HepG2 (cell line): ENCODE results near the gene SLC16A13. TPM values are rescaled to one million over a fixed set of nuclear protein-coding genes. Genes with fewer than 3 reads are reported as not detected.
A peak's percentile ranks its signal among the peaks of the same experiment; 100 is the strongest.

ENCODE experiments used
- AHR ChIP-seq: IDR thresholded peaks from 2 replicates; pipeline ENCODE4 v1.6.1; 2018; ENCODE audit warnings: missing genetic modification reagents, missing compliant biosample characterization
- ATF1 ChIP-seq: IDR thresholded peaks from 2 replicates; pipeline ENCODE4 v1.6.1; 2016; ENCODE audit warnings: mild to moderate bottlenecking, control low read depth
- BCLAF1 ChIP-seq: fragments of 450-650 bp; IDR thresholded peaks from 2 replicates; pipeline ENCODE4 v1.6.1; 2017; ENCODE audit warnings: mild to moderate bottlenecking
- HDAC2 ChIP-seq: sonication (generic); formaldehyde crosslinking; IDR thresholded peaks from 2 replicates; pipeline ENCODE4 v1.4.0; 2020; ENCODE audit warnings: missing genetic modification reagents
- PCBP1 ChIP-seq: fragments of 200-400 bp; formaldehyde crosslinking; IDR thresholded peaks from 2 replicates; pipeline ENCODE4 v1.6.1; 2017; ENCODE audit warnings: mild to moderate bottlenecking, low read depth, low read length, borderline replicate concordance
- PHF8 ChIP-seq: sonication (generic); formaldehyde crosslinking; IDR thresholded peaks from 2 replicates; pipeline ENCODE4 v1.5.0; 2020; ENCODE audit warnings: missing genetic modification reagents
- PLRG1 ChIP-seq: fragments of 450-650 bp; conservative IDR thresholded peaks from 2 replicates; pipeline ENCODE4 v1.6.1; 2016
- RFX5 ChIP-seq: IDR thresholded peaks from 2 replicates; pipeline ENCODE4 v1.6.1; 2011; ENCODE audit warnings: low read depth, low read length, improper control_type of control experiment
- ZC3H13 ChIP-seq: sonication (generic); formaldehyde crosslinking; IDR thresholded peaks from 2 replicates; pipeline ENCODE4 v1.8.1; 2023; ENCODE audit warnings: mild to moderate bottlenecking, missing genetic modification reagents, moderate library complexity
- ZFP36L1 ChIP-seq: sonication (generic); formaldehyde crosslinking; IDR thresholded peaks from 2 replicates; pipeline ENCODE4 v1.8.0; 2022; ENCODE audit warnings: mild to moderate bottlenecking, missing genetic modification reagents, moderate library complexity
- ZNF121 ChIP-seq: sonication (generic); formaldehyde crosslinking; IDR thresholded peaks from 2 replicates; pipeline ENCODE4 v1.5.0; 2020; ENCODE audit warnings: mild to moderate bottlenecking, missing genetic modification reagents
- ZNF251 ChIP-seq: sonication (generic); formaldehyde crosslinking; IDR thresholded peaks from 2 replicates; pipeline ENCODE4 v1.9.0; 2021; ENCODE audit warnings: mild to moderate bottlenecking, missing genetic modification reagents
- ZNF253 ChIP-seq: sonication (generic); formaldehyde crosslinking; IDR thresholded peaks from 2 replicates; pipeline ENCODE4 v1.8.0; 2022; ENCODE audit warnings: mild to moderate bottlenecking, missing genetic modification reagents, borderline replicate concordance
- ZNF333 ChIP-seq: sonication (generic); formaldehyde crosslinking; IDR thresholded peaks from 2 replicates; pipeline ENCODE4 v1.4.0; 2020; ENCODE audit warnings: mild to moderate bottlenecking, missing genetic modification reagents, borderline replicate concordance
- ZNF7 ChIP-seq: IDR thresholded peaks from 2 replicates; pipeline ENCODE4 v1.6.1; 2016; ENCODE audit warnings: missing biosample characterization, missing genetic modification reagents
- ZSCAN9 ChIP-seq: IDR thresholded peaks from 2 replicates; pipeline ENCODE4 v1.6.1; 2016; ENCODE audit warnings: borderline replicate concordance
- polyA plus RNA-seq, 8 experiments: library from polyadenylated mRNA; depleted of rRNA in 3 of 8; stranded (reverse) in 7 of 8; unstranded in 1 of 8; fragments of >200 nt; fragmentation: Illumina TruSeq in 4 of 8; extraction: Trizol in 4 of 8; gene quantifications; 2 replicates each; pipeline versions ENCODE4 v1.2.1 to v1.2.3, GENCODE V29; 2011 to 2016; ENCODE audit warnings: low read depth in 4 of 8, missing spikeins in 1 of 8, mixed read lengths in 1 of 8; ENCODE audit not compliant: insufficient read depth in 1 of 8
- total RNA-seq, 5 experiments: library from RNA; depleted of rRNA; stranded (reverse); fragments of >200 nt; fragmentation: Illumina TruSeq; extraction: Trizol; gene quantifications; 2 replicates each; pipeline ENCODE4 v1.2.3, GENCODE V29; 2016; ENCODE audit warnings: low read depth in 1 of 5
- TF ChIP-seq, protein P1 (sequence below): sonication (generic); formaldehyde crosslinking; IDR thresholded peaks from 2 replicates; pipeline ENCODE4 v1.5.0; 2020; ENCODE audit warnings: mild to moderate bottlenecking, missing genetic modification reagents, borderline replicate concordance
- TF ChIP-seq, protein P2 (sequence below): sonication (generic); formaldehyde crosslinking; IDR thresholded peaks from 2 replicates; pipeline ENCODE4 v1.5.0; 2020; ENCODE audit warnings: missing genetic modification reagents
- TF ChIP-seq, protein P3 (sequence below): sonication (generic); formaldehyde crosslinking; IDR thresholded peaks from 2 replicates; pipeline ENCODE4 v1.8.1; 2023; ENCODE audit warnings: mild to moderate bottlenecking, missing genetic modification reagents

SLC16A13 gene
- total and polyA plus RNA-seq, 2 of the 13 experiments (the other 11 are each of a cell fraction or from before 2014, with no cell fraction given) = 2.2 to 3.0 TPM

- TF ChIP-seq ZNF7 (CRISPR knock-in tag) (0 out of 2 replicates have a peak, but pooled peaks have one; percentile 33), ZC3H13 (CRISPR knock-in tag) (no peak), ATF1 (CRISPR knock-in tag) (no peak), ZNF251 (CRISPR knock-in tag) (no peak), HDAC2 (CRISPR knock-in tag) (no peak; the same call in 1 of the 2 replicates), ZFP36L1 (no peak), ZSCAN9 (no peak), ZNF121 (no peak), RFX5 (no peak), BCLAF1 (no peak), PCBP1 (no peak), PLRG1 (no peak), AHR (CRISPR knock-in tag) (no peak; the same call in 1 of the 2 replicates), ZNF253 (no peak), ZNF333 (CRISPR knock-in tag) (0 out of 2 replicates have a peak, but pooled peaks have one; percentile 9), PHF8 (CRISPR knock-in tag) (no peak)
- TF ChIP-seq, protein P1, sequence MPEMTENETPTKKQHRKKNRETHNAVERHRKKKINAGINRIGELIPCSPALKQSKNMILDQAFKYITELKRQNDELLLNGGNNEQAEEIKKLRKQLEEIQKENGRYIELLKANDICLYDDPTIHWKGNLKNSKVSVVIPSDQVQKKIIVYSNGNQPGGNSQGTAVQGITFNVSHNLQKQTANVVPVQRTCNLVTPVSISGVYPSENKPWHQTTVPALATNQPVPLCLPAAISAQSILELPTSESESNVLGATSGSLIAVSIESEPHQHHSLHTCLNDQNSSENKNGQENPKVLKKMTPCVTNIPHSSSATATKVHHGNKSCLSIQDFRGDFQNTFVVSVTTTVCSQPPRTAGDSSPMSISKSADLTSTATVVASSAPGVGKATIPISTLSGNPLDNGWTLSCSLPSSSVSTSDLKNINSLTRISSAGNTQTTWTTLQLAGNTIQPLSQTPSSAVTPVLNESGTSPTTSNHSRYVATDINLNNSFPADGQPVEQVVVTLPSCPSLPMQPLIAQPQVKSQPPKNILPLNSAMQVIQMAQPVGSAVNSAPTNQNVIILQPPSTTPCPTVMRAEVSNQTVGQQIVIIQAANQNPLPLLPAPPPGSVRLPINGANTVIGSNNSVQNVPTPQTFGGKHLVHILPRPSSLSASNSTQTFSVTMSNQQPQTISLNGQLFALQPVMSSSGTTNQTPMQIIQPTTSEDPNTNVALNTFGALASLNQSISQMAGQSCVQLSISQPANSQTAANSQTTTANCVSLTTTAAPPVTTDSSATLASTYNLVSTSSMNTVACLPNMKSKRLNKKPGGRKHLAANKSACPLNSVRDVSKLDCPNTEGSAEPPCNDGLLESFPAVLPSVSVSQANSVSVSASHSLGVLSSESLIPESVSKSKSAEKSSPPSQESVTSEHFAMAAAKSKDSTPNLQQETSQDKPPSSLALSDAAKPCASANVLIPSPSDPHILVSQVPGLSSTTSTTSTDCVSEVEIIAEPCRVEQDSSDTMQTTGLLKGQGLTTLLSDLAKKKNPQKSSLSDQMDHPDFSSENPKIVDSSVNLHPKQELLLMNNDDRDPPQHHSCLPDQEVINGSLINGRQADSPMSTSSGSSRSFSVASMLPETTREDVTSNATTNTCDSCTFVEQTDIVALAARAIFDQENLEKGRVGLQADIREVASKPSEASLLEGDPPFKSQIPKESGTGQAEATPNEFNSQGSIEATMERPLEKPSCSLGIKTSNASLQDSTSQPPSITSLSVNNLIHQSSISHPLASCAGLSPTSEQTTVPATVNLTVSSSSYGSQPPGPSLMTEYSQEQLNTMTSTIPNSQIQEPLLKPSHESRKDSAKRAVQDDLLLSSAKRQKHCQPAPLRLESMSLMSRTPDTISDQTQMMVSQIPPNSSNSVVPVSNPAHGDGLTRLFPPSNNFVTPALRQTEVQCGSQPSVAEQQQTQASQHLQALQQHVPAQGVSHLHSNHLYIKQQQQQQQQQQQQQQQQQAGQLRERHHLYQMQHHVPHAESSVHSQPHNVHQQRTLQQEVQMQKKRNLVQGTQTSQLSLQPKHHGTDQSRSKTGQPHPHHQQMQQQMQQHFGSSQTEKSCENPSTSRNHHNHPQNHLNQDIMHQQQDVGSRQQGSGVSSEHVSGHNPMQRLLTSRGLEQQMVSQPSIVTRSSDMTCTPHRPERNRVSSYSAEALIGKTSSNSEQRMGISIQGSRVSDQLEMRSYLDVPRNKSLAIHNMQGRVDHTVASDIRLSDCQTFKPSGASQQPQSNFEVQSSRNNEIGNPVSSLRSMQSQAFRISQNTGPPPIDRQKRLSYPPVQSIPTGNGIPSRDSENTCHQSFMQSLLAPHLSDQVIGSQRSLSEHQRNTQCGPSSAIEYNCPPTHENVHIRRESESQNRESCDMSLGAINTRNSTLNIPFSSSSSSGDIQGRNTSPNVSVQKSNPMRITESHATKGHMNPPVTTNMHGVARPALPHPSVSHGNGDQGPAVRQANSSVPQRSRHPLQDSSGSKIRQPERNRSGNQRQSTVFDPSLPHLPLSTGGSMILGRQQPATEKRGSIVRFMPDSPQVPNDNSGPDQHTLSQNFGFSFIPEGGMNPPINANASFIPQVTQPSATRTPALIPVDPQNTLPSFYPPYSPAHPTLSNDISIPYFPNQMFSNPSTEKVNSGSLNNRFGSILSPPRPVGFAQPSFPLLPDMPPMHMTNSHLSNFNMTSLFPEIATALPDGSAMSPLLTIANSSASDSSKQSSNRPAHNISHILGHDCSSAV (CRISPR knock-in tag) = no peak
- TF ChIP-seq, protein P2, sequence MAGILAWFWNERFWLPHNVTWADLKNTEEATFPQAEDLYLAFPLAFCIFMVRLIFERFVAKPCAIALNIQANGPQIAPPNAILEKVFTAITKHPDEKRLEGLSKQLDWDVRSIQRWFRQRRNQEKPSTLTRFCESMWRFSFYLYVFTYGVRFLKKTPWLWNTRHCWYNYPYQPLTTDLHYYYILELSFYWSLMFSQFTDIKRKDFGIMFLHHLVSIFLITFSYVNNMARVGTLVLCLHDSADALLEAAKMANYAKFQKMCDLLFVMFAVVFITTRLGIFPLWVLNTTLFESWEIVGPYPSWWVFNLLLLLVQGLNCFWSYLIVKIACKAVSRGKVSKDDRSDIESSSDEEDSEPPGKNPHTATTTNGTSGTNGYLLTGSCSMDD (CRISPR knock-in tag) = no peak
- TF ChIP-seq, protein P3, sequence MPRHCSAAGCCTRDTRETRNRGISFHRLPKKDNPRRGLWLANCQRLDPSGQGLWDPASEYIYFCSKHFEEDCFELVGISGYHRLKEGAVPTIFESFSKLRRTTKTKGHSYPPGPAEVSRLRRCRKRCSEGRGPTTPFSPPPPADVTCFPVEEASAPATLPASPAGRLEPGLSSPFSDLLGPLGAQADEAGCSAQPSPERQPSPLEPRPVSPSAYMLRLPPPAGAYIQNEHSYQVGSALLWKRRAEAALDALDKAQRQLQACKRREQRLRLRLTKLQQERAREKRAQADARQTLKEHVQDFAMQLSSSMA (CRISPR knock-in tag) = no peak
Measured at GRCh38 chr17:7034955-7035590, 742 bp upstream of the SLC16A13 start (continued).
